Measurements from ENCODE around the gene PSME3IP1. TPM values are rescaled to one million over a fixed set of nuclear protein-coding genes. Genes with fewer than 3 reads are reported as not detected.
A peak's percentile ranks its signal among the peaks of the same experiment; 100 is the strongest.

The PSME3IP1 gene
- total RNA-seq, 1 experiment from 2014 or later, result 103 TPM

- Mint-ChIP-seq H3K4me3 (peak overlapping the region in 1 of 2 experiments; percentile 46; a peak in 1 of 5 replicates), H3K4me1 (peaks cover 6% of the 10 kb centered on the region in 2 experiments), H3K36me3 (ENCODE audit: insufficient read depth in 1 of 3, low read depth in 3 of 3) (peaks cover 11 to 14% (median 12%) of the 10 kb centered on the region in 3 experiments), H3K27ac (peak overlapping the region in 1 of 3 experiments; percentile 8; a peak in 1 of 7 replicates), H3K27me3 (ENCODE audit: low read depth) (no peaks in the 10 kb centered on the region), H3K9me3 (peaks cover 0 to 4% of the 10 kb centered on the region in 2 experiments; a peak in 4 of 5 replicates)
- H4K20me1 ChIP-seq (ENCODE audit: control insufficient read depth, insufficient read depth, insufficient read length), result no peaks in the 10 kb centered on the region
- H2BK20ac ChIP-seq (ENCODE audit: low read depth, low read length, poor library complexity, severe bottlenecking), result no peak overlapping the region
- no peaks in the 10 kb centered on the region; the same call in 1 of the 2 replicates for H3K4me1 ChIP-seq (ENCODE audit: insufficient read depth, low read length)
- H3K27ac ChIP-seq (ENCODE audit: insufficient read length, low read depth, low read length), result no peak overlapping the region
- H3K9me3 ChIP-seq (ENCODE audit: control insufficient read depth, low read depth, low read length), result no peaks in the 10 kb centered on the region
- H3K23ac ChIP-seq (ENCODE audit: insufficient read length, low read depth, low read length), result no peak overlapping the region
- H3K4ac ChIP-seq (ENCODE audit: low read depth, low read length), result no peak overlapping the region
- H3T11ph ChIP-seq (ENCODE audit: low read length), result no peak overlapping the region
- no peak overlapping the region for H4K91ac ChIP-seq (ENCODE audit: insufficient read length, low read depth, low read length)
- no peak overlapping the region for H4K8ac ChIP-seq (replicated peaks; ENCODE audit: insufficient read length, low read depth, low read length)
- no CpG with 5 or more reads among the region's 4 CpGs for WGBS (ENCODE audit: extremely low coverage, insufficient read length, low lambda C conversion rate)
- H3K27me3 ChIP-seq (ENCODE audit: insufficient read depth, low read length), result no peaks in the 10 kb centered on the region
- no peak overlapping the region for H3K18ac ChIP-seq (ENCODE audit: insufficient read length, low read depth, low read length)
- no peak overlapping the region for H2BK120ac ChIP-seq (ENCODE audit: low read depth, low read length, poor library complexity, severe bottlenecking)
- H2AFZ ChIP-seq (ENCODE audit: low read length), result no peak overlapping the region
- no peak overlapping the region for H2BK5ac ChIP-seq (ENCODE audit: insufficient read length, low read length)
- no peaks in the 10 kb centered on the region for H3K23me2 ChIP-seq (ENCODE audit: insufficient read length, low read depth, low read length, poor library complexity, severe bottlenecking)
- no peak overlapping the region for H3K14ac ChIP-seq (ENCODE audit: insufficient read depth, low read length)
- H2BK15ac ChIP-seq (ENCODE audit: low read depth, low read length), result no peak overlapping the region
- H3K79me2 ChIP-seq (ENCODE audit: insufficient read depth, low read length), result peaks cover 3% of the 10 kb centered on the region; the same call in 1 of the 2 replicates
- no peak overlapping the region for H3K56ac ChIP-seq (ENCODE audit: insufficient read length, low read depth, low read length)
- no peak for DNase-seq
- no peak overlapping the region for H2BK12ac ChIP-seq (ENCODE audit: insufficient read length, low read depth, low read length)
- H3K79me1 ChIP-seq (ENCODE audit: insufficient read depth, low read depth, low read length, poor library complexity, severe bottlenecking), result peaks cover 3% of the 10 kb centered on the region
- TF ChIP-seq CTCF (conservative IDR thresholded peaks at IDR 0.05), result no peak
- no peak overlapping the region for H3K9ac ChIP-seq (ENCODE audit: extremely low read depth, insufficient read length, low read length)
- no peak overlapping the region for H2AK5ac ChIP-seq (ENCODE audit: insufficient read length, low read length)
- H3K4me2 ChIP-seq (ENCODE audit: insufficient read depth, insufficient read length, low read length), result no peak overlapping the region
- no peak overlapping the region for H4K5ac ChIP-seq (ENCODE audit: insufficient read length, low read depth, low read length)
Measured at GRCh38 chr16:57196286-57196685, 10.4 kb upstream of the PSME3IP1 start.

Measured in H9 (cell line).